GM12892 (cell line): ENCODE data around the gene MARCHF10.

Experiments
- POLR2A ChIP-seq: IDR thresholded peaks from 2 replicates; pipeline ENCODE4 v1.6.1; 2011; ENCODE audit warnings: low read depth, low read length, control low read depth
- POLR2AphosphoS5 ChIP-seq: IDR thresholded peaks from 2 replicates; pipeline ENCODE4 v1.6.1; 2011; ENCODE audit warnings: low read depth, low read length, control low read depth

DNA sequence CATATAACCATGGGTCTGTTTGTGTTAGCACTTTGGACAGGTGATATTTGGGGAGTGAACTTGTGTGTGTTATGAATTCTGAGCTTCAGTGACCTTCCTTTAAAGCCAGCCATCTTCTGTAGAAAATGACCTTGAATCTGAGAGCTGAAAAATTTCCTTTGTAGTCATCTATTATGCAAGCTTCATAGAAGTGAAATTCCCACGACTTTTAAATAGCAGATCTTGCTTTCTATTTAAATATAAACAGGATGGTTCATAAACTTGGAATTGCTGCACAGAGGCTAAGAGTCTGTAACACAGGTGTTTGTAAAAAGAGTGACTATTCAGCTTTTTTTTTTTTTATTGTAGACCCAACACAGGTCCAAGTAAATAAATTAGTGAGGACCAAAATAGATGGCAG, 85.5 kb downstream of the MARCHF10 start:
- TF ChIP-seq POLR2A (no peak), POLR2AphosphoS5 (no peak)
